Prostate gland (tissue), 2 donors: ENCODE measurements around the gene PPP1R12B.
"Not testable (repeated sequence)": the region's sequence is repeated elsewhere in the genome, so short reads cannot be mapped to it uniquely, and the experiment has no call there.

ENCODE experiments used
- CTCF ChIP-seq, 4 experiments: fragments of 200-600 bp in 2 of 4; fragments of 450-650 bp in 2 of 4; sonication (generic) in 2 of 4; IDR thresholded peaks; 1 replicate in 3 of 4; 2 replicates in 1 of 4; pipeline ENCODE4 v1.5.1; 2016 to 2019; ENCODE audit warnings: antibody characterized with exemption in 4 of 4, mild to moderate bottlenecking in 2 of 4, moderate library complexity in 2 of 4
- POLR2A ChIP-seq: fragments of 450-650 bp; IDR thresholded peaks from one replicate; pipeline ENCODE4 v1.6.1; 2016; ENCODE audit warnings: antibody characterized with exemption, mild to moderate bottlenecking
- POLR2AphosphoS5 ChIP-seq: sonication (generic); formaldehyde crosslinking; IDR thresholded peaks from one replicate; pipeline ENCODE4 v1.6.1; 2017; ENCODE audit warnings: antibody characterized with exemption

DNA sequence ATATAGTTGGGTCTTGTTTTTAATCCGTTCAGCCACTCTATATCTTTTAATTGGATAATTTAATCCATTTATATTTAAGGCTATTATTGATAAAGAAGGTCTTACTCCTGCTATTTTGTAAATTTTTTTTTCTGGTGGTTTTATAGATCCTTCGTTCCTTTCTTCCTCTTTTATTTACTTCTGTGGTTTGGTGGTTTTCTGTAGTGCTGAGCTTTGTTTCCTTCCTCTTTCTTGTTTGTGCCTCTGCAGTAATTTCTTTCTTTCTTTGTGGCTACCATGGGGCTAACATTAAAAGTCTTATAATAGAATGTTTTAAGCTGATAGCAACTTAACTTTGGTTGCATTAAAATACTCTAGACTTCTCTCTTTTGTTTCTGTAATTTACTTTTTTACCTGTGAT, 135.5 kb downstream of the PPP1R12B start:
- TF ChIP-seq CTCF (IDR thresholded peaks at IDR 0.05); POLR2AphosphoS5; POLR2A: not testable (repeated sequence)
